Keratinocyte (primary cell): Measurements from ENCODE around the gene PLA2G6.
A peak's percentile ranks its signal among the peaks of the same experiment; 100 is the strongest.

Source experiments
- CTCF ChIP-seq, 3 experiments: IDR thresholded peaks in 1 of 3; conservative IDR thresholded peaks in 1 of 3; optimal IDR thresholded peaks in 1 of 3; 2 replicates in 2 of 3; 3 replicates in 1 of 3; pipeline versions ENCODE3 to v1.5.1; 2011; ENCODE audit warnings: low read length in 3 of 3, mild to moderate bottlenecking in 3 of 3, moderate library complexity in 2 of 3, control low read depth in 1 of 3, inconsistent platforms in 1 of 3; ENCODE audit not compliant: insufficient read depth in 2 of 3; ENCODE audit errors: extremely low read depth in 1 of 3
- EZH2 ChIP-seq: IDR thresholded peaks from one replicate; pipeline ENCODE4 v1.6.1; 2012; ENCODE audit warnings: inconsistent platforms, mild to moderate bottlenecking, low read length, moderate library complexity

GRCh38 chr22:38088629-38089473 lies 92.8 kb downstream of the PLA2G6 start:
- TF ChIP-seq CTCF (optimal IDR thresholded peaks at IDR 0.05 in 1 of 3, IDR thresholded peaks at IDR 0.05 in 1 of 3, conservative IDR thresholded peaks at IDR 0.05 in 1 of 3; ENCODE audit: extremely low read depth in 1 of 3, insufficient read depth in 2 of 3, low read length in 3 of 3) = peak in 1 of 3 experiments; percentile 4
- TF ChIP-seq EZH2 = no peak
